ENCODE results near the gene KLF14.

DNA sequence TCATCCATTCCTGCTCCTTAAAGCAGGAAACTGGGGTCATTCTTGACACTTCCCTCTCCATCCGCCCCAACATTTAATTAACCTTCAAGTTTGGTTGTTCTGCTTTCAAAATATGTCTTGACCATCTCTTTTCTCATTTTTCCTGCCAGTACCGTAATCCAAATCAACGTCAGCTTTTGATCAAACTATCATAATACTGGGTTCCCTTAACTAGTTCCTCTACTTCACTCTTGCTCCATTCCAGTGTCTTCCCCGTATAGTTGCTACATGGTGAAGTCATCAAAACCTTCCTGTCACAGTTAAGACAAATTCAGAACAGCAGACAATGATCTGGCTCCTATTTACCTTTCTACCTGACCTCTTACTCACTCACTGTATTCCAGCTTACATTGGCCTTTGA, 6.6 kb upstream of the KLF14 start:
- TF ChIP-seq EZH2 (IDR thresholded peaks at IDR 0.05; ENCODE audit: borderline replicate concordance), result no peak
- TF ChIP-seq, protein P1, sequence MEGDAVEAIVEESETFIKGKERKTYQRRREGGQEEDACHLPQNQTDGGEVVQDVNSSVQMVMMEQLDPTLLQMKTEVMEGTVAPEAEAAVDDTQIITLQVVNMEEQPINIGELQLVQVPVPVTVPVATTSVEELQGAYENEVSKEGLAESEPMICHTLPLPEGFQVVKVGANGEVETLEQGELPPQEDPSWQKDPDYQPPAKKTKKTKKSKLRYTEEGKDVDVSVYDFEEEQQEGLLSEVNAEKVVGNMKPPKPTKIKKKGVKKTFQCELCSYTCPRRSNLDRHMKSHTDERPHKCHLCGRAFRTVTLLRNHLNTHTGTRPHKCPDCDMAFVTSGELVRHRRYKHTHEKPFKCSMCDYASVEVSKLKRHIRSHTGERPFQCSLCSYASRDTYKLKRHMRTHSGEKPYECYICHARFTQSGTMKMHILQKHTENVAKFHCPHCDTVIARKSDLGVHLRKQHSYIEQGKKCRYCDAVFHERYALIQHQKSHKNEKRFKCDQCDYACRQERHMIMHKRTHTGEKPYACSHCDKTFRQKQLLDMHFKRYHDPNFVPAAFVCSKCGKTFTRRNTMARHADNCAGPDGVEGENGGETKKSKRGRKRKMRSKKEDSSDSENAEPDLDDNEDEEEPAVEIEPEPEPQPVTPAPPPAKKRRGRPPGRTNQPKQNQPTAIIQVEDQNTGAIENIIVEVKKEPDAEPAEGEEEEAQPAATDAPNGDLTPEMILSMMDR (IDR thresholded peaks at IDR 0.05; ENCODE audit: poor library complexity), result no peak
